CD4-positive, alpha-beta memory T cell (primary cell): ENCODE data around the gene NBPF26. TPM values are rescaled to one million over a fixed set of nuclear protein-coding genes. Genes with fewer than 3 reads are reported as not detected.
"Not testable (repeated sequence)": the region's sequence is repeated elsewhere in the genome, so short reads cannot be mapped to it uniquely, and the experiment has no call there.

Experiments used
- CTCF ChIA-PET: fragments of 350-600 bp; sonication (Branson Sonifier 250); formaldehyde crosslinking; loops from one replicate; lab custom pipeline; 2021; ENCODE audit warnings: inconsistent platforms; ENCODE audit not compliant: partially characterized antibody; lab: Charles Lee
- POLR2A ChIA-PET: fragments of 350-600 bp; sonication (Branson Sonifier 250); formaldehyde crosslinking; loops from one replicate; lab custom pipeline; 2021; ENCODE audit not compliant: partially characterized antibody; lab: Charles Lee
- DNase-seq, 5 donors: peaks; one replicate each; pipeline versions ENCODE4 v3.0.0 to v3.0.0-alpha.2; 2020 to 2022; ENCODE audit warnings: mixed read lengths in 1 of 5
- H3K27ac ChIP-seq: one replicate; pipeline ENCODE4 v1.7.0; 2013; ENCODE audit warnings: low read depth, low read length
- H3K27me3 ChIP-seq: 2 replicates; pipeline ENCODE4 v1.7.0; 2013; ENCODE audit warnings: mild to moderate bottlenecking, low read length, moderate library complexity; ENCODE audit not compliant: insufficient read depth
- H3K36me3 ChIP-seq: 2 replicates; pipeline ENCODE4 v1.7.0; 2013; ENCODE audit warnings: mild to moderate bottlenecking, low read length, moderate library complexity; ENCODE audit not compliant: insufficient read depth
- H3K4me1 ChIP-seq: 2 replicates; pipeline ENCODE4 v1.7.0; 2013; ENCODE audit warnings: mild to moderate bottlenecking, low read length, moderate library complexity; ENCODE audit not compliant: insufficient read depth
- H3K4me3 ChIP-seq, 2 donors: one replicate each; pipeline ENCODE4 v1.7.0; 2013; ENCODE audit warnings: low read length in 2 of 2, mild to moderate bottlenecking in 1 of 2
- H3K9me3 ChIP-seq, 2 donors: one replicate each; pipeline ENCODE4 v1.7.0; 2013; ENCODE audit warnings: low read length in 2 of 2, control low read depth in 1 of 2; ENCODE audit not compliant: control insufficient read depth in 1 of 2
- H3K27ac Mint-ChIP-seq, 7 donors: one replicate each; pipeline ENCODE4 v1.8.0; 2020 to 2021; ENCODE audit warnings: mixed read lengths in 7 of 7, mild to moderate bottlenecking in 6 of 7, inconsistent platforms in 3 of 7, moderate library complexity in 3 of 7
- H3K27me3 Mint-ChIP-seq, 2 donors: one replicate each; pipeline ENCODE4 v1.8.0; 2020 to 2021; ENCODE audit warnings: mixed read lengths in 2 of 2
- H3K36me3 Mint-ChIP-seq, 2 donors: one replicate each; pipeline ENCODE4 v1.8.0; 2020 to 2021; ENCODE audit warnings: mixed read lengths in 2 of 2, inconsistent platforms in 1 of 2, mild to moderate bottlenecking in 1 of 2
- H3K4me1 Mint-ChIP-seq, 4 donors: one replicate each; pipeline ENCODE4 v1.8.0; 2020 to 2021; ENCODE audit warnings: mixed read lengths in 4 of 4, mild to moderate bottlenecking in 1 of 4
- H3K4me3 Mint-ChIP-seq, 8 donors: one replicate each; pipeline ENCODE4 v1.8.0; 2020 to 2021; ENCODE audit warnings: mixed read lengths in 8 of 8, mild to moderate bottlenecking in 7 of 8, moderate library complexity in 6 of 8, inconsistent platforms in 3 of 8
- H3K9me3 Mint-ChIP-seq, 8 donors: one replicate each; pipeline ENCODE4 v1.8.0; 2020 to 2021; ENCODE audit warnings: mixed read lengths in 8 of 8, mild to moderate bottlenecking in 5 of 8, inconsistent platforms in 3 of 8, moderate library complexity in 1 of 8
- intact Hi-C: fragments of 100-400 bp; cut with micrococcal nuclease; formaldehyde crosslinking; loops from one replicate; pipeline ENCODE4 v1.15.1; 2023
- polyA plus RNA-seq, 2 donors: library from polyadenylated mRNA; unstranded; fragments of 300-500 nt; fragmentation: Illumina TruSeq; gene quantifications; one replicate each; pipeline ENCODE4 v1.2.3, GENCODE V29; 2021
- total RNA-seq, 2 experiments: library from RNA; stranded (reverse); gene quantifications; one replicate each; pipeline ENCODE4 v1.2.3, GENCODE V29; 2021

The NBPF26 gene
- total RNA-seq (10 to 100 TPM; 63.8 to 70.0 TPM), polyA plus RNA-seq (1 to 10 TPM; 4.1 to 9.3 TPM)

- Mint-ChIP-seq H3K27ac (peak within 1 kb of the TSS in 4 of 7 donors; percentile 32 to 65 (median 43)), H3K4me3 (peak within 1 kb of the TSS; percentile 44 to 81 (median 68))
- intact Hi-C loops, H3K36me3 Mint-ChIP-seq, H3K9me3 Mint-ChIP-seq, H3K27me3 ChIP-seq, H3K9me3 ChIP-seq, H3K27me3 Mint-ChIP-seq, CTCF ChIA-PET, H3K4me1 Mint-ChIP-seq, H3K4me1 ChIP-seq, POLR2A ChIA-PET, H3K36me3 ChIP-seq: not testable (repeated sequence)
- DNase-seq, result peak; percentile 76 to 89 (median 87)
- Histone ChIP-seq H3K27ac (peak within 1 kb of the TSS; percentile 58), H3K4me3 (peak within 1 kb of the TSS in 1 of 2 donors; percentile 9)
These were observed at the start of gene NBPF26 for GRCh38 chr1:120723715-120724402. NBPF26 (plus strand) TSS chr1:120723945.

GRCh38 chr1:120680106-120680819 is 43.5 kb upstream of the NBPF26 start:
- H3K27ac ChIP-seq, H3K36me3 ChIP-seq, H3K27me3 Mint-ChIP-seq, H3K9me3 ChIP-seq, DNase-seq, H3K4me1 ChIP-seq, H3K4me3 Mint-ChIP-seq, CTCF ChIA-PET, H3K4me1 Mint-ChIP-seq, H3K27ac Mint-ChIP-seq, H3K4me3 ChIP-seq, intact Hi-C loops, H3K9me3 Mint-ChIP-seq, H3K36me3 Mint-ChIP-seq, POLR2A ChIA-PET, H3K27me3 ChIP-seq: not testable (repeated sequence)

GRCh38 chr1:120680938-120681337 is 42.8 kb upstream of the NBPF26 start:
- H3K27me3 Mint-ChIP-seq, H3K4me3 ChIP-seq, H3K27ac Mint-ChIP-seq, H3K4me1 Mint-ChIP-seq, H3K27ac ChIP-seq, H3K4me3 Mint-ChIP-seq, H3K4me1 ChIP-seq, H3K9me3 ChIP-seq, CTCF ChIA-PET, DNase-seq, POLR2A ChIA-PET, H3K27me3 ChIP-seq, H3K36me3 ChIP-seq, H3K9me3 Mint-ChIP-seq, H3K36me3 Mint-ChIP-seq, intact Hi-C loops: not testable (repeated sequence)

- H3K4me3 ChIP-seq, H3K9me3 ChIP-seq, DNase-seq, H3K4me1 Mint-ChIP-seq, CTCF ChIA-PET, H3K27ac Mint-ChIP-seq, POLR2A ChIA-PET, H3K4me3 Mint-ChIP-seq, H3K27me3 ChIP-seq, H3K36me3 Mint-ChIP-seq, H3K36me3 ChIP-seq, H3K4me1 ChIP-seq, H3K27ac ChIP-seq, H3K9me3 Mint-ChIP-seq, intact Hi-C loops, H3K27me3 Mint-ChIP-seq: not testable (repeated sequence)
These were observed 39.3 kb upstream of the NBPF26 start for GRCh38 chr1:120684397-120684796.

- H3K4me3 ChIP-seq, H3K9me3 ChIP-seq, intact Hi-C loops, POLR2A ChIA-PET, CTCF ChIA-PET, H3K4me1 ChIP-seq, H3K36me3 Mint-ChIP-seq, H3K27ac Mint-ChIP-seq, H3K4me3 Mint-ChIP-seq, H3K27ac ChIP-seq, H3K36me3 ChIP-seq, DNase-seq, H3K27me3 Mint-ChIP-seq, H3K27me3 ChIP-seq, H3K9me3 Mint-ChIP-seq, H3K4me1 Mint-ChIP-seq: not testable (repeated sequence)
These were observed 38.1 kb upstream of the NBPF26 start for GRCh38 chr1:120685622-120686021.

GRCh38 chr1:120687250-120687649 is 36.5 kb upstream of the NBPF26 start:
- H3K36me3 Mint-ChIP-seq, H3K27me3 ChIP-seq, H3K4me1 Mint-ChIP-seq, H3K27ac ChIP-seq, H3K27me3 Mint-ChIP-seq, H3K4me1 ChIP-seq, H3K4me3 Mint-ChIP-seq, H3K36me3 ChIP-seq, H3K9me3 Mint-ChIP-seq, DNase-seq, H3K9me3 ChIP-seq, POLR2A ChIA-PET, H3K27ac Mint-ChIP-seq, intact Hi-C loops, CTCF ChIA-PET, H3K4me3 ChIP-seq: not testable (repeated sequence)

- DNase-seq, POLR2A ChIA-PET, H3K4me3 ChIP-seq, H3K9me3 Mint-ChIP-seq, H3K27ac Mint-ChIP-seq, CTCF ChIA-PET, H3K9me3 ChIP-seq, intact Hi-C loops, H3K4me1 Mint-ChIP-seq, H3K27ac ChIP-seq, H3K27me3 Mint-ChIP-seq, H3K36me3 ChIP-seq, H3K4me1 ChIP-seq, H3K27me3 ChIP-seq, H3K36me3 Mint-ChIP-seq: not testable (repeated sequence)
- peak overlapping the region in 1 of 8 donors; percentile 4 for H3K4me3 Mint-ChIP-seq
These were observed 22.8 kb upstream of the NBPF26 start for GRCh38 chr1:120700807-120701562.
